Stomach smooth muscle (tissue), 2 donors: ENCODE measurements around the gene DHRSX.
"Not testable (repeated sequence)": the region's sequence is repeated elsewhere in the genome, so short reads cannot be mapped to it uniquely, and the experiment has no call there.

Experiments
- H3K27ac ChIP-seq: one replicate; pipeline ENCODE4 v1.7.0; 2013; ENCODE audit warnings: mild to moderate bottlenecking, low read length, inconsistent platforms
- H3K27me3 ChIP-seq, 2 donors: one replicate each; pipeline ENCODE4 v1.7.0; 2013; ENCODE audit warnings: low read length in 2 of 2; ENCODE audit not compliant: insufficient read depth in 2 of 2, control insufficient read depth in 1 of 2
- H3K36me3 ChIP-seq, 2 donors: one replicate each; pipeline ENCODE4 v1.7.0; 2013; ENCODE audit warnings: low read length in 2 of 2; ENCODE audit not compliant: control insufficient read depth in 2 of 2, insufficient read depth in 2 of 2
- H3K4me1 ChIP-seq: one replicate; pipeline ENCODE4 v1.7.0; 2013; ENCODE audit warnings: low read length; ENCODE audit not compliant: control insufficient read depth, insufficient read depth
- H3K4me3 ChIP-seq, 2 donors: one replicate each; pipeline ENCODE4 v1.7.0; 2013; ENCODE audit warnings: low read length in 2 of 2
- H3K9ac ChIP-seq, 2 donors: one replicate each; pipeline ENCODE4 v1.7.0; 2013; ENCODE audit warnings: low read length in 2 of 2, mild to moderate bottlenecking in 1 of 2
- H3K9me3 ChIP-seq, 2 donors: one replicate each; pipeline ENCODE4 v1.7.0; 2013; ENCODE audit warnings: low read length in 2 of 2; ENCODE audit not compliant: control insufficient read depth in 2 of 2
- donor health status: healthy.
- donor health status: Pancreatic carcinoma.

DHRSX gene

DNA sequence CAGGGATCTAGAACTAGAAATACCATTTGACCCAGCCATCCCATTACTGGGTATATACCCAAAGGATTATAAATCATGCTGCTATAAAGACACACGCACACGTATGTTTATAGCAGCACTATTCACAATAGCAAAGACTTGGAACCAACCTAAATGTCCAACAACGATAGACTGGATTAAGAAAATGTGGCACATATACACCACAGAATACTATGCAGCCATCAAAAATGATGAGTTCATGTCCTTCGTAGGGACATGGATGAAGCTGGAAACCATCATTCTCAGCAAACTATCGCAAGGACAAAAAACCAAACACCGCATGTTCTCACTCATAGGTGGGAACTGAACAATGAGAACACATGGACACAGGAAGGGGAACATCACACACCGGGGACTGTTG is 81.4 kb downstream of the DHRSX start:
- not testable (repeated sequence) for H3K9me3 ChIP-seq, H3K27ac ChIP-seq, H3K4me1 ChIP-seq, H3K36me3 ChIP-seq, H3K9ac ChIP-seq, H3K27me3 ChIP-seq, H3K4me3 ChIP-seq

DNA sequence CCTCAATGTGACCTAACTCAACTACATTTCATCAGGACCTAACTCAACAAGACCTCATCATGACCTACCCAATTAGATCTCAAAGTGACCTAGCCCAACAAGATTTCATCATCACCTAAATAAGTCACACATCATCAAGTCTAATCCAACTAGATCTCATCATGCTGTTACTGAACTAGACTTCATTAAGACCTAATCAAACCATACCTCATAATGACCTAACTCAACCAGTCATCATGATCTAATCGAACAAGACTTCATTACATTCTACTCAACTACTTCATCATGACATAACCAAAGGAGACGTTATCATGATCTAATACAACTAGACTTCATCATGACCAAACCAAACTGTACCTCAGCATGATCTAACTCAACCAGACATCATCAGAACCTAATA is 82.8 kb downstream of the DHRSX start:
- H3K9ac ChIP-seq, result no peak overlapping the region
- H3K9me3 ChIP-seq, result no peaks in the 10 kb centered on the region
- H3K36me3 ChIP-seq, result peaks cover 0 to 3% of the 10 kb centered on the region in 2 donors
- no peak overlapping the region for H3K4me3 ChIP-seq
- no peak overlapping the region for H3K27ac ChIP-seq
- H3K4me1 ChIP-seq, result no peaks in the 10 kb centered on the region
- H3K27me3 ChIP-seq, result no peaks in the 10 kb centered on the region

DNA sequence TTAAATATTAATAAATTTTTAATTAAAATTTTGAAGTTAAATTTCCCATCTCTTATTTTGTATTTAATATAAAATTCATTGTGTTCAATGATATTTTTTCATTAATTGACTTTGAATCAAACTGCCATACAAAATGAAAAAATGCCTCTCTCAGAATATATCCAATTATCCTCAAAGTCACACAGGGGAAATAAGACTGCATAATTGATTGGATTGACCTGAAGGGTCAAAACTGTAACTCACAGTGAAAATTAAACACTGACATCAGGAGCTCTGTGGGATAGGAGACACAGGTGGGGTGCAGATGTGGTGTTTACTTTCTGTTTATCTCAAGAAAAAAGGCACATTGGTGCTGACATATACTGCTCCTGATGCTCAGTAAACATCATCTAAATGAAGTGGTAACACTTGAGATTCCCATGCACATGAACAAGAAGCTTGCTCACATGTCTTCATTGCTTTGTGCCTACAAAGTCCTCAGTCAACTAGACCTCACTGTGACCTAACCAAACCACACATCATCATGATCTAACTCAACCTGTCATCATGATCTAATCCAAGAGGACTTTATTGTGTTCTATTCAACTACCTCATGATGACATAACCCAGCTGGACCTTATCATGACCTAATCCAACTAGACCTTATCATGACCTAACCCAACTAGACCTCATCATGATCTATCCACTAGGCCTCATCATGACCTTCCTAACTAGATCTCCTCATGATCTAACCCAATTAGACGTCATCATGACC is 83.7 kb downstream of the DHRSX start:
- Histone ChIP-seq H3K36me3 (peaks cover 0 to 3% of the 10 kb centered on the region in 2 donors), H3K27me3 (no peaks in the 10 kb centered on the region), H3K4me1 (no peaks in the 10 kb centered on the region)

DNA sequence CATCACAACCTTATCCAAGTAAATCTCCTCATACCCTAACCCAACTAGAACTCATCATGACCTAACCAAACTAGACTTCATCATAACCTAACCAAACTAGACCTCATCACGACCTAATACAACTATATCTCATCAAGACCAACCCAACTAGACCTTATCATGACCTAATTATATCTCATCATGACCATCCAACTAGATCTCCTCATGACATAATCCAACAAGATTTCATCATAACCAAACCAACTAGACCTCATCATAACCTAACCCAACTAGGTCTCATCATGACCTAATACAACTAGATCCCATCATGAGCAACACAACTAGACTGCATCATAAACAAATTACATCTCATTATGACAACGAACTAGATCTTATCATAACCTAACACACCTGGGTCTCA is 86.4 kb downstream of the DHRSX start:
- Histone ChIP-seq H3K27ac (no peak overlapping the region), H3K36me3 (peaks cover 0 to under 1% of the 10 kb centered on the region in 2 donors), H3K27me3 (no peaks in the 10 kb centered on the region), H3K4me1 (no peaks in the 10 kb centered on the region), H3K9me3 (no peaks in the 10 kb centered on the region), H3K9ac (no peak overlapping the region), H3K4me3 (no peak overlapping the region)

More for the DNA sequence above, 83.7 kb downstream of the DHRSX start:
- H3K27ac ChIP-seq, result no peak overlapping the region
- no peaks in the 10 kb centered on the region for H3K9me3 ChIP-seq
- no peak overlapping the region for H3K9ac ChIP-seq
- no peak overlapping the region for H3K4me3 ChIP-seq

DNA sequence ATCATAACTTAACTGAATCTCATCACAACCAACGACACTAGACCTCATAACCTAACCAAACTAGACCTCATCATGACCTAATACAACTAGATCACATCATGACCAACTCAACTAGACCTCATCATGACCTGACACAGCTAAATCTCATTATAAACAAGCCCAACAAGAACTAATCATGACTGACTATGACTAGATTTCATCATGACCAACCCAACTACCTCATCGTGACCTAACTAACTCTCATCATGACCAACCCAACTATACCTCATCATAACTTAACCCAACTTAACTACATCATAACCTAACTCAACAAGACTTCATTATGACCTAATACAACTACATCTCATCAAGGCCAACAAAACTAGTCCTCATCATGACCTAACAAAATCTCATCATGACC is 86.8 kb downstream of the DHRSX start:
- Histone ChIP-seq H3K9ac (no peak overlapping the region), H3K27ac (no peak overlapping the region), H3K9me3 (no peaks in the 10 kb centered on the region), H3K36me3 (peaks cover 0 to 4% of the 10 kb centered on the region in 2 donors), H3K27me3 (no peaks in the 10 kb centered on the region), H3K4me3 (no peak overlapping the region), H3K4me1 (no peaks in the 10 kb centered on the region)

DNA sequence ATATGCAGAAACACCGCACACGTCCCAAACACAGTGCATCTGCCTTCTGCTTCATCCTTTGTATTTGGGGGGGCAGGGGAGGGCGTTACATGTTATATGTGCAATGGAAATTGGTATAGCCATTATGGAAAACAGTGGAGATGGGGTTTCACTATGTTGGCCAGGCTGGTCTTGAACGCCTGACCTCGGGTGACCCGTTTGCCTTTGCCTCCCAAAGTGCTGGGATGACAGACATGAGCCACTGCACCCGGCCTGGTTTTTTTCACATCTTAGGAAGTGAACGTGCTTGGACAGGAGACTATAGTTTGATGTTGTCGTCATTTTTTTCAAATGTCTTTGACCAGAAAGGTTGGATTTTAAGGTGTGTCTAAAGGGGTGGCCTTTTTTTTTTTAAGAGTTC is 88.6 kb downstream of the DHRSX start:
- no peak overlapping the region for H3K4me3 ChIP-seq
- no peaks in the 10 kb centered on the region for H3K27me3 ChIP-seq
- H3K4me1 ChIP-seq, result no peaks in the 10 kb centered on the region
- no peak overlapping the region for H3K27ac ChIP-seq
- H3K36me3 ChIP-seq, result peaks cover 0 to 4% of the 10 kb centered on the region in 2 donors
- no peak overlapping the region for H3K9ac ChIP-seq
- H3K9me3 ChIP-seq, result peaks cover 0 to 3% of the 10 kb centered on the region in 2 donors

DNA sequence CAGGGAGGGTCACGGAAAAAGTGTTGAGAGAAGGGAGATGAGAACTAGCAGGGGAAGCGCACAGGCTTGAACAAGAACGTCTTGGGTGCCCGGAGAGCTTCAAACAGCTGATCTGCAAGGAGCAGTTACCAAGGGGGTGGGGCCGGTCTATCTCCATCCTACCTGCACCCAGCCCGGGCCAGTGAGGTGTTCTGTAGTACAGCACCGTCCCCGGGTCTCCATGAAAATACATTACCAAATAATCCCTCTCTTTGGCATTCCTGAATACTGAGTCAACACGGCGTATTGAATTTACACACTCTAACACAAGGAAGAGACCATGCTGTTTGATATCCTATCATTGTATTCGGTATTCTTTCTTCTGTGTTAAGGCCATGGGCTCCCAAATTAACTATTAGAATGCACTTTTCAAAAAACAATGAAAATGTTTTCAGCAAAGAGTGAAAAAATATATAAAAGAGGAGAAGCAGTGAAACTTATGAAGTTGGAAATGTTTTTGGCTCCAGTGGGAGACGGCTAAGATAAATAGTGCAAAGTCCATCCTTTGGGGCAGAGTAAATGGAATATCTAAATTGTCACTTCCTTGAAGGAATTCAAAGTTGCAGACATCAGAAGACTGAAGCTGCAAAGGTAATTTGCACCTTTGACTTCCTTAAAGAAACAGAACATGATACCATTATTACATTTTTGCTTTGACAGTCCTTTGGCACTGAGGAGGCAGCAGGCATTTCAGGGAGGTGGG is 90.3 kb downstream of the DHRSX start:
- Histone ChIP-seq H3K4me1 (no peaks in the 10 kb centered on the region), H3K9ac (no peak overlapping the region), H3K27ac (no peak overlapping the region)

DNA sequence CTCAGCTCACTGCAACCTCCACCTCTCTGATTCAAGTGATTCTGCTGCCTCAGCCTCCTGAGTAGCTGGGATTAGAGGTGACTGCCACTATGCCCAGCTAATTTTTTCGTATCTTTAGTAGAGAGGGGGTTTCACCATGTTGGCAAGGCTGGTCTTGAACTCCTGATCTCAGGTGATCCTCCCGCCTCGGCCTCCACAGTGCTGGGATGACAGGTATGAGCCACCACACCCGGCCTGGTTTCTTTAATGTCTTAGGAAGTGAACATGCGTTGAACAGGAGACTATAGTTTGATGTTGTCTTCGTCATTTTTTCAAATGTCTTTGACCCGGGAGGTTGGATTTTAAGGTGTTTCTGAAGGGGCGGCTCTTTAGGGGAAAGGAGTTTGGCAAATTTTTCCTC is 91.0 kb downstream of the DHRSX start:
- Histone ChIP-seq H3K9me3 (peaks cover 4 to 5% of the 10 kb centered on the region in 2 donors), H3K4me1 (no peaks in the 10 kb centered on the region), H3K4me3 (no peak overlapping the region), H3K27ac (no peak overlapping the region), H3K9ac (no peak overlapping the region), H3K27me3 (no peaks in the 10 kb centered on the region), H3K36me3 (peaks cover 2 to 8% of the 10 kb centered on the region in 2 donors)

More for the DNA sequence above, 90.3 kb downstream of the DHRSX start:
- Histone ChIP-seq H3K9me3 (peaks cover 4 to 5% of the 10 kb centered on the region in 2 donors), H3K27me3 (no peaks in the 10 kb centered on the region), H3K36me3 (peaks cover 2 to 8% of the 10 kb centered on the region in 2 donors), H3K4me3 (no peak overlapping the region)

DNA sequence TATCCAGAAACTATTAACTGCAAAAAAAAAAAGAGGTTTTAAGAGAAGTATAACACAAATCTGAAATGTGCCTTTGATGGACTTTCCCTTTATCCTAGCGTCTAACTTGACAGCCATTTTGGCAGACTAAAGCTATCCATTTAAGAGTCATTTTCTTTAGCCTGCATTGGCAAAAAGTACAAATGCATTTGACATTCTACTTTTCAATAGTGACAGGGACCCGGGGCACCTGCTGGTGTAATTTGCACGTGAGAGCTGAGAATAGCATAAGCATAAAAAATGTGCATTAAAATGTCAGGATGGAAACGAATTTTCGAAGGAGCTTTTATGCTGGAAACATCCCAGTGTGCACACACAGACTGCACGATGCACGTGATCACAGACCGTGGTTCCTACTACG is 91.9 kb downstream of the DHRSX start:
- Histone ChIP-seq H3K27me3 (no peaks in the 10 kb centered on the region), H3K4me3 (no peak overlapping the region), H3K27ac (no peak overlapping the region), H3K9ac (no peak overlapping the region), H3K36me3 (peaks cover 2 to 8% of the 10 kb centered on the region in 2 donors), H3K4me1 (no peaks in the 10 kb centered on the region), H3K9me3 (peaks cover 4 to 5% of the 10 kb centered on the region in 2 donors)

DNA sequence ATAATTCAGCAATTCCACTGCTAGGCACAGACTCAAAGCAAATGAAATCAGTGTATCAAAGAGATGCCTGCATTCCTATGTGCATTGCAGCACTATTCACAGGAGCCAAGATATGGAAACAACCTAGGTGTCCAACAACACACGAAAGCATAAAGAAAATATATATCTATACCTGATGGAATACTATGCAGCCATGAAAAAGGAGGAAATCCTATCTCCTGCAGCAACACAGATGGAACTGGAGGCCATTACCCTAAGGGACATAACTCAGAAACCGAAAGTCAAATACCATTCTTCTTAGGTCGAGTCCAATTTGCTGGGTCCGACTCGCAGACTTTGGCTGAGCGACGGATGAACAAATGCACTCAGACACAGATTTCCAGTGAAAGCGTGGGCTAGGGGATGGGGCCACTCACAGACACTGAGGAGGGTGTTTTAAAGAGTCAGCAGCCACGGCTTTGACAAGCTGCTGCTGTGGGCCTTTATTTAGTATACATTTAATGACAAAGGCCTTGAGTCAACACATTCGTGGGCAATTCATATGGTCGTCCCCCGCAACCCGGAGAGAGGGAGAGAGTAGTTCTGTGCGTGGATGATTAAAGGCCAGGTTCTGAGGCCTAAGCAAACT is 93.8 kb downstream of the DHRSX start:
- Histone ChIP-seq H3K9ac (no peak overlapping the region), H3K4me3 (no peak overlapping the region), H3K9me3 (peaks cover 4 to 5% of the 10 kb centered on the region in 2 donors), H3K4me1 (peaks cover 4% of the 10 kb centered on the region), H3K36me3 (peaks cover 2 to 8% of the 10 kb centered on the region in 2 donors), H3K27me3 (no peaks in the 10 kb centered on the region), H3K27ac (no peak overlapping the region)
